ENCODE results near the gene CYP24A1. TPM values are rescaled to one million over a fixed set of nuclear protein-coding genes. Genes with fewer than 3 reads are reported as not detected.

CYP24A1 gene
- total RNA-seq, 1 donor = not detected

GRCh38 chr20:54144847-54145414, 28.9 kb downstream of the CYP24A1 start:
- no peaks in the 10 kb centered on the region for H3K9me3 ChIP-seq (ENCODE audit: low read depth, low read length)

GRCh38 chr20:54140927-54141566, 32.7 kb downstream of the CYP24A1 start:
- no peaks in the 10 kb centered on the region for H3K27me3 ChIP-seq (ENCODE audit: insufficient read depth, low read length)
- no peak for DNase-seq (ENCODE audit: insufficient read length, low spot score, missing footprints)
- no peaks in the 10 kb centered on the region for H3K9me3 ChIP-seq (ENCODE audit: low read depth, low read length)
- H3K27ac ChIP-seq (ENCODE audit: low read depth, low read length) = peak overlapping the region; percentile 74
- peaks cover 19% of the 10 kb centered on the region for H3K4me1 ChIP-seq (ENCODE audit: insufficient read depth, low read length)
- no peaks in the 10 kb centered on the region for H3K79me2 ChIP-seq (ENCODE audit: insufficient read depth, low read length)
- H3K4me2 ChIP-seq (ENCODE audit: insufficient read depth, low read length) = peak overlapping the region; percentile 30
- H4K20me1 ChIP-seq (ENCODE audit: insufficient read depth, low read length) = no peaks in the 10 kb centered on the region
- H2AFZ ChIP-seq (ENCODE audit: low read length) = no peak overlapping the region
- TF ChIP-seq, protein P1, sequence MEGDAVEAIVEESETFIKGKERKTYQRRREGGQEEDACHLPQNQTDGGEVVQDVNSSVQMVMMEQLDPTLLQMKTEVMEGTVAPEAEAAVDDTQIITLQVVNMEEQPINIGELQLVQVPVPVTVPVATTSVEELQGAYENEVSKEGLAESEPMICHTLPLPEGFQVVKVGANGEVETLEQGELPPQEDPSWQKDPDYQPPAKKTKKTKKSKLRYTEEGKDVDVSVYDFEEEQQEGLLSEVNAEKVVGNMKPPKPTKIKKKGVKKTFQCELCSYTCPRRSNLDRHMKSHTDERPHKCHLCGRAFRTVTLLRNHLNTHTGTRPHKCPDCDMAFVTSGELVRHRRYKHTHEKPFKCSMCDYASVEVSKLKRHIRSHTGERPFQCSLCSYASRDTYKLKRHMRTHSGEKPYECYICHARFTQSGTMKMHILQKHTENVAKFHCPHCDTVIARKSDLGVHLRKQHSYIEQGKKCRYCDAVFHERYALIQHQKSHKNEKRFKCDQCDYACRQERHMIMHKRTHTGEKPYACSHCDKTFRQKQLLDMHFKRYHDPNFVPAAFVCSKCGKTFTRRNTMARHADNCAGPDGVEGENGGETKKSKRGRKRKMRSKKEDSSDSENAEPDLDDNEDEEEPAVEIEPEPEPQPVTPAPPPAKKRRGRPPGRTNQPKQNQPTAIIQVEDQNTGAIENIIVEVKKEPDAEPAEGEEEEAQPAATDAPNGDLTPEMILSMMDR (IDR thresholded peaks at IDR 0.05; ENCODE audit: extremely low read depth, low read depth, low read length) = no peak
- no peaks in the 10 kb centered on the region for H3K36me3 ChIP-seq (ENCODE audit: insufficient read depth, low read length)
- no peak overlapping the region for H3K4me3 ChIP-seq (ENCODE audit: insufficient read depth, low read length)

More at GRCh38 chr20:54144847-54145414, 28.9 kb downstream of the CYP24A1 start:
- no peaks in the 10 kb centered on the region for H3K27me3 ChIP-seq (ENCODE audit: insufficient read depth, low read length)
- TF ChIP-seq, protein P1 (IDR thresholded peaks at IDR 0.05; ENCODE audit: extremely low read depth, low read depth, low read length) = no peak
- no peak overlapping the region for H2AFZ ChIP-seq (ENCODE audit: low read length)
- DNase-seq (ENCODE audit: insufficient read length, low spot score, missing footprints) = no peak
- no peaks in the 10 kb centered on the region for H3K79me2 ChIP-seq (ENCODE audit: insufficient read depth, low read length)
- peaks cover 17% of the 10 kb centered on the region for H3K4me1 ChIP-seq (ENCODE audit: insufficient read depth, low read length)
- no peaks in the 10 kb centered on the region for H4K20me1 ChIP-seq (ENCODE audit: insufficient read depth, low read length)
- no peaks in the 10 kb centered on the region for H3K36me3 ChIP-seq (ENCODE audit: insufficient read depth, low read length)
- no peak overlapping the region for H3K4me3 ChIP-seq (ENCODE audit: insufficient read depth, low read length)
- no peak overlapping the region for H3K4me2 ChIP-seq (ENCODE audit: insufficient read depth, low read length)
- no peak overlapping the region for H3K27ac ChIP-seq (ENCODE audit: low read depth, low read length)

DNA sequence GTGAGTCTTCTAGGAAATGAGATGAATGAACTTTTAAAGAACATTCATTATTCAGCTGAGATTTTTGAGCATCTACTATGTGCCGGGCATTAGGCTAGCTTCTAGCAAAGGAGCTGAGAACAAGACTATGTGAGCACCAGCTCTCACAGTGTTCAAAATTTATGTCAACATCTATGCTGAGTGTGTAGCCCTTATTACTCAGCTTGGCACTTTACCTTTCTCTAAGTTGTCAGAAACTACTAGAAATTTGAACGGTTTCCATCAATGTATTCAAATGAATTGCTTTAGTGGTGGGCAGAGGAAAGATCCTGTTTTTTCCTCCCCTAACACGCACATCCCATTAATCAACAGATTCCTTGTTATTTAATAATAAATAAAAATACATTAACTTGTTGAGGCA, 33.3 kb downstream of the CYP24A1 start:
- Histone ChIP-seq H3K4me3 (ENCODE audit: insufficient read depth, low read length) (no peak overlapping the region), H3K36me3 (ENCODE audit: insufficient read depth, low read length) (no peaks in the 10 kb centered on the region), H4K20me1 (ENCODE audit: insufficient read depth, low read length) (no peaks in the 10 kb centered on the region), H3K4me2 (ENCODE audit: insufficient read depth, low read length) (no peak overlapping the region), H3K9me3 (ENCODE audit: low read depth, low read length) (no peaks in the 10 kb centered on the region), H3K4me1 (ENCODE audit: insufficient read depth, low read length) (peaks cover 19% of the 10 kb centered on the region), H2AFZ (ENCODE audit: low read length) (no peak overlapping the region), H3K27ac (ENCODE audit: low read depth, low read length) (peak overlapping the region; percentile 74), H3K79me2 (ENCODE audit: insufficient read depth, low read length) (no peaks in the 10 kb centered on the region), H3K27me3 (ENCODE audit: insufficient read depth, low read length) (no peaks in the 10 kb centered on the region)
- DNase-seq (ENCODE audit: insufficient read length, low spot score, missing footprints) = no peak
- TF ChIP-seq, protein P1 (IDR thresholded peaks at IDR 0.05; ENCODE audit: extremely low read depth, low read depth, low read length) = no peak

DNA sequence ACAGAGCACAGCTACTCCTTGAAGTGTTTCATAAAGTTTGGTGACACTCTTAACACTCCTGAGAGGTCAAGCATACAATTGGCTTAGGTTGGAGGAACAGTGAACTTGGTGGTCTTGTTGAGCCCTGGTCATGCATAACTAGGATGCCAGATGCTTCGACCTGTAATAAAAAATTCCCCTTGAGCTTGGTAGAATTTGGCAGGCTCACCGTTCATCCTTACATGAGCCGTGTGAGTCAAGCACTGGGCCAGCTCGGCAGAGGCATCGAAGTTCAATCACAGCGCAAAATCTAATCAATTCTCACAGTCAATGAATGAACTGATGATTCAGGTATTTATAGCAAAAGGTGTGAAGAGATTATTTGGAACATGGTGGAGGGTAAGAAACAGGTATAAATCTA, 33.7 kb downstream of the CYP24A1 start:
- no peaks in the 10 kb centered on the region for H4K20me1 ChIP-seq (ENCODE audit: insufficient read depth, low read length)
- H2AFZ ChIP-seq (ENCODE audit: low read length) = no peak overlapping the region
- H3K79me2 ChIP-seq (ENCODE audit: insufficient read depth, low read length) = no peaks in the 10 kb centered on the region
- no peaks in the 10 kb centered on the region for H3K27me3 ChIP-seq (ENCODE audit: insufficient read depth, low read length)
- no peak overlapping the region for H3K4me3 ChIP-seq (ENCODE audit: insufficient read depth, low read length)
- peak overlapping the region; percentile 74 for H3K27ac ChIP-seq (ENCODE audit: low read depth, low read length)
- no peaks in the 10 kb centered on the region for H3K9me3 ChIP-seq (ENCODE audit: low read depth, low read length)
- peaks cover 19% of the 10 kb centered on the region for H3K4me1 ChIP-seq (ENCODE audit: insufficient read depth, low read length)
- H3K36me3 ChIP-seq (ENCODE audit: insufficient read depth, low read length) = no peaks in the 10 kb centered on the region
- H3K4me2 ChIP-seq (ENCODE audit: insufficient read depth, low read length) = no peak overlapping the region
- no peak for DNase-seq (ENCODE audit: insufficient read length, low spot score, missing footprints)
- TF ChIP-seq, protein P1 (IDR thresholded peaks at IDR 0.05; ENCODE audit: extremely low read depth, low read depth, low read length) = no peak
